K562 (cell line): ENCODE data around the gene SMOC2. TPM values are rescaled to one million over a fixed set of nuclear protein-coding genes. Genes with fewer than 3 reads are reported as not detected.

Experiments
- ATAC-seq: fragments of 200-7000 bp; cut with Tn5 transposase; 3 replicates; pipeline ENCODE4 v1.9.1; 2020; ENCODE audit warnings: moderate library complexity
- BruUV-seq: library from RNA; stranded (reverse); fragments of 400-500 nt; replicated peaks from 2 replicates; lab custom pipeline; 2021; lab: Mats Ljungman, UMichigan
- CTCF ChIA-PET: fragments of 300-600 bp; formaldehyde crosslinking; extraction: SDS; loops from one replicate; lab custom pipeline; 2021; ENCODE audit warnings: low intra/inter-chr PET ratio; lab: Yijun Ruan, JAX
- POLR2A ChIA-PET: fragments of 300-600, 350-650 bp; sonication (Branson Sonifier 250); formaldehyde crosslinking; extraction: SDS; loops from one replicate; lab custom pipeline; 2021; ENCODE audit warnings: antibody characterized with exemption, inconsistent platforms; lab: Yijun Ruan, JAX
- DNase-seq, 4 experiments: peaks; one replicate each; pipeline versions ENCODE4 v3.0.0 to v3.0.0-alpha.2; 2011 to 2018; ENCODE audit warnings: low spot score in 3 of 4, mixed read lengths in 3 of 4; ENCODE audit errors: extremely low read depth in 1 of 4
- FAIRE-seq: peaks from 2 replicates; lab custom pipeline; 2011; peaks lifted over from hg19 to GRCh38; lab: Jason Lieb, UNC
- H2AFZ ChIP-seq: 2 replicates; pipeline ENCODE4 v1.6.0; 2011; ENCODE audit warnings: low read depth, low read length, control low read depth, inconsistent platforms
- H3K27ac ChIP-seq: fragments of 200-600 bp; 3 replicates; pipeline ENCODE4 v1.8.0; 2011; ENCODE audit warnings: low read depth, mild to moderate bottlenecking, control low read depth, inconsistent platforms, low read length, moderate library complexity, mixed read lengths; ENCODE audit errors: extremely low read depth
- H3K27me3 ChIP-seq, 2 experiments: fragments of 300-600 bp in 1 of 2; 2 replicates in 1 of 2; 3 replicates in 1 of 2; pipeline versions ENCODE4 v1.6.0 to v1.8.0; 2011; ENCODE audit warnings: inconsistent platforms in 2 of 2, low read length in 2 of 2, mild to moderate bottlenecking in 1 of 2, mixed read lengths in 1 of 2, moderate library complexity in 1 of 2; ENCODE audit not compliant: control insufficient read depth in 2 of 2, insufficient read depth in 2 of 2
- H3K36me3 ChIP-seq: fragments of 300-600 bp; 3 replicates; pipeline ENCODE4 v1.8.0; 2011; ENCODE audit warnings: mild to moderate bottlenecking, low read length, inconsistent platforms; ENCODE audit not compliant: control insufficient read depth, insufficient read depth
- H3K4me1 ChIP-seq, 2 experiments: fragments of 200-600 bp in 1 of 2; replicated peaks in 1 of 2; 2 replicates in 1 of 2; 3 replicates in 1 of 2; pipeline versions ENCODE4 v1.5.1 to v1.8.0; 2011; ENCODE audit warnings: inconsistent platforms in 2 of 2, low read length in 2 of 2, mild to moderate bottlenecking in 1 of 2, mixed read lengths in 1 of 2, moderate library complexity in 1 of 2; ENCODE audit not compliant: control insufficient read depth in 2 of 2, insufficient read depth in 2 of 2
- H3K4me2 ChIP-seq: 2 replicates; pipeline ENCODE4 v1.6.1; 2011; ENCODE audit warnings: low read length, control low read depth, inconsistent platforms, mixed read lengths; ENCODE audit not compliant: insufficient read depth
- H3K4me3 ChIP-seq: fragments of 200-600 bp; sonication (generic), shearing (Covaris generic); 2 replicates; pipeline ENCODE4 v1.5.1; 2016; ENCODE audit warnings: control low read depth, inconsistent platforms
- H3K79me2 ChIP-seq: fragments of 200-600 bp; 3 replicates; pipeline ENCODE4 v1.8.0; 2011; ENCODE audit warnings: low read length, inconsistent platforms; ENCODE audit not compliant: control insufficient read depth, insufficient read depth
- H3K9ac ChIP-seq, 2 experiments: 2 replicates each; pipeline versions ENCODE4 v1.6.0 to v1.6.1; 2011; ENCODE audit warnings: low read depth in 2 of 2, low read length in 2 of 2, control low read depth in 1 of 2, inconsistent platforms in 1 of 2, mild to moderate bottlenecking in 1 of 2, mixed read lengths in 1 of 2; ENCODE audit not compliant: insufficient read depth in 1 of 2
- H3K9me1 ChIP-seq: one replicate; pipeline ENCODE4 v1.6.0; 2011; ENCODE audit warnings: inconsistent platforms, mild to moderate bottlenecking, low read length, moderate library complexity; ENCODE audit not compliant: control insufficient read depth, insufficient read depth
- H3K9me3 ChIP-seq: replicated peaks from 2 replicates; pipeline ENCODE4 v1.5.1; 2011; ENCODE audit warnings: low read depth, low read length, inconsistent platforms; ENCODE audit not compliant: control insufficient read depth, insufficient read depth
- H4K20me1 ChIP-seq: replicated peaks from 2 replicates; pipeline ENCODE4 v1.6.1; 2011; ENCODE audit warnings: low read length, inconsistent platforms, mixed read lengths; ENCODE audit not compliant: control insufficient read depth, insufficient read depth
- BCL6 ChIP-seq: fragments of 250-450 bp; sonication (Bioruptor Pico); IDR thresholded peaks from 2 replicates; pipeline ENCODE4 v1.4.0; 2020
- FUS ChIP-seq: fragments of 200-400 bp; formaldehyde crosslinking; optimal IDR thresholded peaks from 2 replicates; pipeline ENCODE3; 2017; ENCODE audit warnings: low read depth, low read length
- MCM7 ChIP-seq, 2 experiments: fragments of 450-650 bp; IDR thresholded peaks; 2 replicates each; pipeline ENCODE4 v1.6.1; 2016 to 2018
- ZBTB49 ChIP-seq: sonication (generic); formaldehyde crosslinking; IDR thresholded peaks from 2 replicates; pipeline ENCODE4 v1.8.0; 2022; ENCODE audit warnings: missing genetic modification reagents, mild to moderate bottlenecking, borderline replicate concordance
- ZNF282 ChIP-seq: sonication (generic); formaldehyde crosslinking; IDR thresholded peaks from 2 replicates; pipeline ENCODE4 v1.8.1; 2023; ENCODE audit warnings: missing genetic modification reagents
- ZNF449 ChIP-seq: fragments of 250-450 bp; sonication (Bioruptor Pico); IDR thresholded peaks from 2 replicates; pipeline ENCODE4 v1.8.0; 2022; ENCODE audit warnings: moderate library complexity, mild to moderate bottlenecking, inconsistent platforms
- WGBS: fragments of 100-300 bp; shearing (Covaris generic); methylation state at CpG from one replicate; pipeline ENCODE4 v1.1.6; 2016; ENCODE audit warnings: low coverage, mixed read lengths; ENCODE audit not compliant: insufficient coverage; ENCODE audit errors: missing lambda C conversion rate; 5-methylcytosine and 5-hydroxymethylcytosine counted together
- in situ Hi-C: fragments of 300-500 bp; cut with MboI; formaldehyde crosslinking; loops from 4 replicates; pipeline ENCODE4 v1.15.0; 2018; ENCODE audit warnings: inconsistent platforms, mixed read lengths
- intact Hi-C: fragments of 100-400 bp; cut with micrococcal nuclease; formaldehyde crosslinking; loops from 2 replicates; pipeline ENCODE4 v1.14.2; 2022
- polyA plus RNA-seq, 8 experiments: library from polyadenylated mRNA; depleted of rRNA in 4 of 8; stranded (reverse) in 5 of 8; unstranded in 3 of 8; fragments of >200 nt; fragmentation: Nextera tagmentation in 2 of 8; fragmentation: Illumina TruSeq in 1 of 8; extraction: Ambion mirVana in 2 of 8; extraction: Trizol in 1 of 8; gene quantifications; 2 replicates each; pipeline versions ENCODE4 v1.2.1 to v1.2.3, GENCODE V29; 2011 to 2014; ENCODE audit warnings: inconsistent platforms in 1 of 8, missing spikeins in 1 of 8
- total RNA-seq, 7 experiments: library from RNA; depleted of rRNA in 6 of 7; stranded (reverse); fragments of >200 nt in 6 of 7; fragmentation: Illumina TruSeq in 2 of 7; extraction: Trizol in 2 of 7; gene quantifications; 2 replicates each; pipeline versions ENCODE4 v1.2.1 to v1.2.3, GENCODE V29; 2011 to 2021; ENCODE audit warnings: low replicate concordance in 1 of 7

Gene SMOC2
- total and polyA plus RNA-seq, 9 of the 15 experiments (the other 6 are each of a cell fraction or from before 2014, with no cell fraction given): 0.45 to 2.3 (median 1.1) TPM

GRCh38 chr6:168420706-168421105, 20.3 kb upstream of the SMOC2 start:
- no peak overlapping the region for H3K4me3 ChIP-seq
- DNase-seq (no peak), ATAC-seq (no peak), FAIRE-seq (no peak)
- no peaks in the 10 kb centered on the region for H3K79me2 ChIP-seq
- no peak overlapping the region for H3K4me2 ChIP-seq
- CTCF ChIA-PET: no interaction called here
- H3K9me1 ChIP-seq: no peaks in the 10 kb centered on the region
- 30% methylated on average over 12 of the region's 13 CpGs for WGBS
- in situ Hi-C loops: no loop called here
- no peak overlapping the region for H3K9ac ChIP-seq
- no peak overlapping the region for H2AFZ ChIP-seq
- BruUV-seq: no TSS peak
- intact Hi-C loops: no loop called here
- POLR2A ChIA-PET: no interaction called here
- peaks cover 9% of the 10 kb centered on the region; the same call in 1 of the 2 replicates for H4K20me1 ChIP-seq
- H3K36me3 ChIP-seq: peaks cover 2% of the 10 kb centered on the region; the same call in 1 of the 3 replicates
- H3K27ac ChIP-seq: no peak overlapping the region
- no peaks in the 10 kb centered on the region for H3K9me3 ChIP-seq
- peaks cover 3 to 40% of the 10 kb centered on the region in 2 experiments; a peak in 2 of 5 replicates for H3K27me3 ChIP-seq
- TF ChIP-seq MCM7 (IDR thresholded peaks at IDR 0.05) (no peak), BCL6 (CRISPR knock-in tag) (no peak), ZNF282 (CRISPR knock-in tag) (no peak), FUS (no peak), ZBTB49 (no peak), ZNF449 (no peak)
- peaks cover 0 to 5% of the 10 kb centered on the region in 2 experiments; a peak in 1 of 5 replicates for H3K4me1 ChIP-seq
